Breast epithelium (tissue), 3 donors: ENCODE data around the gene IFT27.

Experiments used
- CTCF ChIP-seq, 3 donors: fragments of 450-650 bp; IDR thresholded peaks; one replicate each; pipeline ENCODE4 v1.5.1; 2016 to 2017; ENCODE audit warnings: antibody characterized with exemption in 3 of 3, mild to moderate bottlenecking in 3 of 3, moderate library complexity in 3 of 3
- POLR2A ChIP-seq: fragments of 450-650 bp; IDR thresholded peaks from one replicate; pipeline ENCODE4 v1.6.1; 2016; ENCODE audit warnings: antibody characterized with exemption, mild to moderate bottlenecking, moderate library complexity
- POLR2AphosphoS5 ChIP-seq, 3 donors: sonication (generic); formaldehyde crosslinking; IDR thresholded peaks; one replicate each; pipeline ENCODE4 v1.6.1; 2017; ENCODE audit warnings: antibody characterized with exemption in 3 of 3

GRCh38 chr22:36736701-36737320, 39.1 kb downstream of the IFT27 start:
- TF ChIP-seq POLR2AphosphoS5 (IDR thresholded peaks at IDR 0.05) (no peak), CTCF (IDR thresholded peaks at IDR 0.05) (no peak), POLR2A (no peak)
